Measurements from ENCODE around the gene NAALADL2. TPM values are rescaled to one million over a fixed set of nuclear protein-coding genes. Genes with fewer than 3 reads are reported as not detected.

Gene NAALADL2
- total and polyA plus RNA-seq, 2 of the 8 experiments (the other 6 are each of a cell fraction or from before 2014, with no cell fraction given): 0.12 to 0.22 TPM

DNA sequence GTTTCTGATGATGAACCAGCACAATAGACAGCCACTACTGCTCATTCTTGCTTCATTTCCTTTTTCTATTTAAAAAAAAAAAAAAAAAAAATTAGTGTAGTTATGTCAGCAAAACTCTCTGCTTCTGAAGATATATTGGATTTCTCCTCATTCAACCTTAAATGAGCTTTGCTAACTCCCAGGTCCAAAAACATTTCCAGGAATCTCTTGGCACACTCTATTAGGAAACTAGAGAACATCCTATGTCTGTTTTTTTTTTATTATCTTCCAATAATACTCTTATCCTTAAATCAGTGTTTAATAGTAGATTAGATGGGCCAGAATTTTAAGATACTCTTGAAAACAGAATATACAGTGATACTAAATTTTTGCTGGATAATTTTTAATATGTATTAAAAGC is 398.0 kb downstream of the NAALADL2 start:
- H3K27me3 ChIP-seq (replicated peaks in 1 of 4; ENCODE audit: control insufficient read depth in 3 of 4, extremely low read depth in 1 of 4, insufficient read depth in 3 of 4, low read length in 3 of 4): no peaks in the 10 kb centered on the region
- no peak overlapping the region for H2AFZ ChIP-seq (ENCODE audit: low read length)
- H3K23me2 ChIP-seq (ENCODE audit: low read depth, low read length): no peaks in the 10 kb centered on the region; the same call in 1 of the 2 replicates
- H3K4me2 ChIP-seq (ENCODE audit: insufficient read depth in 1 of 2, low read depth in 2 of 2, low read length in 2 of 2): no peak overlapping the region
- no peak overlapping the region for H3K27ac ChIP-seq (ENCODE audit: low read depth, low read length)
- no peak overlapping the region for H4K5ac ChIP-seq (ENCODE audit: insufficient read length, low read depth, low read length)
- H2BK120ac ChIP-seq (replicated peaks; ENCODE audit: low read depth, low read length): no peak overlapping the region
- POLR2A ChIA-PET (ENCODE audit: partially characterized antibody): no interaction called here
- no peak overlapping the region for H3K56ac ChIP-seq (replicated peaks; ENCODE audit: insufficient read length, low read depth, low read length)
- H4K20me1 ChIP-seq (replicated peaks in 1 of 2; ENCODE audit: control insufficient read depth in 1 of 2, insufficient read depth in 2 of 2, low read length in 2 of 2): no peaks in the 10 kb centered on the region
- H3K4me3 ChIP-seq (ENCODE audit: extremely low read depth in 1 of 4, insufficient read depth in 2 of 4, low read depth in 3 of 4, low read length in 4 of 4): no peak overlapping the region
- FAIRE-seq (no peak), DNase-seq (ENCODE audit: low read depth in 1 of 2, low spot score in 2 of 2) (no peak)
- no peak overlapping the region for H2BK12ac ChIP-seq (ENCODE audit: low read depth, low read length)
- H2BK20ac ChIP-seq (ENCODE audit: low read length): no peak overlapping the region
- H4K91ac ChIP-seq (replicated peaks; ENCODE audit: insufficient read length, low read length): no peak overlapping the region
- H3K14ac ChIP-seq (ENCODE audit: insufficient read length): no peak overlapping the region
- H4K8ac ChIP-seq (ENCODE audit: extremely low read depth, insufficient read depth, low read length): no peak overlapping the region
- no peaks in the 10 kb centered on the region for H3K36me3 ChIP-seq (ENCODE audit: control insufficient read depth in 2 of 4, insufficient read depth in 4 of 4, low read length in 3 of 4)
- no peaks in the 10 kb centered on the region for H3K9me3 ChIP-seq (ENCODE audit: insufficient read depth in 2 of 2, low read depth in 1 of 2, low read length in 1 of 2)
- H3K4ac ChIP-seq (replicated peaks; ENCODE audit: insufficient read length, low read depth, low read length): no peak overlapping the region
- H3K23ac ChIP-seq (ENCODE audit: insufficient read length): no peak overlapping the region
- no peaks in the 10 kb centered on the region for H3K79me1 ChIP-seq (ENCODE audit: low read depth, low read length)
- CTCF ChIA-PET (ENCODE audit: partially characterized antibody): no interaction called here
- peaks cover 0 to 5% (median 0%) of the 10 kb centered on the region in 4 experiments; a peak in 1 of 7 replicates for H3K4me1 ChIP-seq (replicated peaks in 1 of 4; ENCODE audit: control insufficient read depth in 3 of 4, insufficient read depth in 4 of 4, low read length in 3 of 4)
- no peak overlapping the region for H2BK15ac ChIP-seq (ENCODE audit: low read length)
- no peaks in the 10 kb centered on the region for H3K79me2 ChIP-seq (ENCODE audit: control insufficient read depth in 1 of 2, insufficient read depth in 2 of 2, low read length in 2 of 2)
- no peak overlapping the region for H3K9ac ChIP-seq (replicated peaks in 1 of 4; ENCODE audit: extremely low read depth in 1 of 4, low read depth in 3 of 4, low read length in 3 of 4)
- H3K18ac ChIP-seq (ENCODE audit: extremely low read depth, low read length): no peak overlapping the region
- no peak overlapping the region for H2BK5ac ChIP-seq (ENCODE audit: low read depth, low read length)
- H2AK5ac ChIP-seq (ENCODE audit: low read depth, low read length): no peak overlapping the region
- no peak for TF ChIP-seq JUND (IDR thresholded peaks at IDR 0.05; ENCODE audit: low read length)
- TF ChIP-seq SRF (IDR thresholded peaks at IDR 0.05; ENCODE audit: low read depth, low read length): no peak
- TF ChIP-seq CBX8 (IDR thresholded peaks at IDR 0.05; ENCODE audit: borderline replicate concordance, low read depth, low read length): no peak
